Loucy (cell line): ENCODE data around the gene DNAH8.

Experiments used
- H2AFZ ChIP-seq: fragments of 200-600 bp; sonication (generic); 2 replicates; pipeline ENCODE4 v1.6.0; 2016; ENCODE audit warnings: antibody characterized with exemption, mild to moderate bottlenecking, low read length, moderate library complexity
- H3F3A ChIP-seq: fragments of 200-600 bp; 2 replicates; pipeline ENCODE4 v1.6.0; 2016; ENCODE audit warnings: antibody characterized with exemption, low read depth, mild to moderate bottlenecking
- H3K27me3 ChIP-seq: fragments of 200-600 bp; sonication (generic); 2 replicates; pipeline ENCODE4 v1.6.1; 2014; ENCODE audit warnings: low read length, mild to moderate bottlenecking; ENCODE audit not compliant: insufficient read depth, poor library complexity, severe bottlenecking
- H3K36me3 ChIP-seq: fragments of 200-600 bp; sonication (generic); 2 replicates; pipeline ENCODE4 v1.6.1; 2016; ENCODE audit warnings: low read length; ENCODE audit not compliant: insufficient read depth
- H3K4me1 ChIP-seq: fragments of 200-600 bp; sonication (generic); 2 replicates; pipeline ENCODE4 v1.5.1; 2014; ENCODE audit warnings: low read length, mild to moderate bottlenecking; ENCODE audit not compliant: insufficient read depth, poor library complexity, severe bottlenecking
- H3K4me2 ChIP-seq: fragments of 200-600 bp; sonication (generic); 2 replicates; pipeline ENCODE4 v1.6.0; 2014; ENCODE audit warnings: antibody characterized with exemption, low read length, low read depth, mild to moderate bottlenecking; ENCODE audit not compliant: poor library complexity, severe bottlenecking
- H3K4me3 ChIP-seq: fragments of 200-600 bp; sonication (generic); 2 replicates; pipeline ENCODE4 v1.5.1; 2014; ENCODE audit warnings: low read length, mild to moderate bottlenecking, mixed read lengths; ENCODE audit not compliant: poor library complexity, severe bottlenecking
- H3K79me2 ChIP-seq: fragments of 200-600 bp; sonication (generic); 2 replicates; pipeline ENCODE4 v1.6.1; 2014; ENCODE audit warnings: low read length; ENCODE audit not compliant: insufficient read depth
- H3K9ac ChIP-seq: fragments of 200-600 bp; sonication (generic); 2 replicates; pipeline ENCODE4 v1.6.0; 2014; ENCODE audit warnings: mild to moderate bottlenecking, low read depth, low read length, moderate library complexity; ENCODE audit not compliant: poor library complexity, severe bottlenecking
- H3K9me2 ChIP-seq: fragments of 200-600 bp; sonication (generic); replicated peaks from 2 replicates; pipeline ENCODE4 v1.6.1; 2016; ENCODE audit warnings: low read depth, low read length, mixed read lengths
- H3K9me3 ChIP-seq: fragments of 200-600 bp; sonication (generic); 2 replicates; pipeline ENCODE4 v1.6.1; 2014; ENCODE audit warnings: mild to moderate bottlenecking, antibody characterized with exemption, low read length, low read depth; ENCODE audit not compliant: insufficient read depth
- H4K20me1 ChIP-seq: fragments of 200-600 bp; sonication (generic); 2 replicates; pipeline ENCODE4 v1.6.0; 2014; ENCODE audit warnings: antibody characterized with exemption, low read length, mild to moderate bottlenecking; ENCODE audit not compliant: insufficient read depth, poor library complexity, severe bottlenecking
- EZH2phosphoT487 ChIP-seq: fragments of 200-600 bp; IDR thresholded peaks from 2 replicates; pipeline ENCODE4 v1.6.1; 2018; ENCODE audit warnings: antibody characterized with exemption, mild to moderate bottlenecking, moderate library complexity, borderline replicate concordance
- TF ChIP-seq, protein P1 (sequence below): fragments of 200-600 bp; sonication (generic); conservative IDR thresholded peaks from 2 replicates; pipeline ENCODE4 v1.5.1; 2014; ENCODE audit warnings: mild to moderate bottlenecking, antibody characterized with exemption, low read length

Gene DNAH8

GRCh38 chr6:38846361-38846760 lies 131.2 kb downstream of the DNAH8 start:
- Histone ChIP-seq H2AFZ (no peak overlapping the region), H3K4me3 (no peak overlapping the region), H3K27me3 (no peaks in the 10 kb centered on the region), H3K36me3 (no peaks in the 10 kb centered on the region), H4K20me1 (no peaks in the 10 kb centered on the region), H3K79me2 (no peaks in the 10 kb centered on the region), H3K9ac (no peak overlapping the region), H3K9me3 (no peaks in the 10 kb centered on the region), H3K4me2 (no peak overlapping the region), H3K9me2 (no peaks in the 10 kb centered on the region), H3K4me1 (no peaks in the 10 kb centered on the region), H3F3A (no peaks in the 10 kb centered on the region)
- TF ChIP-seq, protein P1, sequence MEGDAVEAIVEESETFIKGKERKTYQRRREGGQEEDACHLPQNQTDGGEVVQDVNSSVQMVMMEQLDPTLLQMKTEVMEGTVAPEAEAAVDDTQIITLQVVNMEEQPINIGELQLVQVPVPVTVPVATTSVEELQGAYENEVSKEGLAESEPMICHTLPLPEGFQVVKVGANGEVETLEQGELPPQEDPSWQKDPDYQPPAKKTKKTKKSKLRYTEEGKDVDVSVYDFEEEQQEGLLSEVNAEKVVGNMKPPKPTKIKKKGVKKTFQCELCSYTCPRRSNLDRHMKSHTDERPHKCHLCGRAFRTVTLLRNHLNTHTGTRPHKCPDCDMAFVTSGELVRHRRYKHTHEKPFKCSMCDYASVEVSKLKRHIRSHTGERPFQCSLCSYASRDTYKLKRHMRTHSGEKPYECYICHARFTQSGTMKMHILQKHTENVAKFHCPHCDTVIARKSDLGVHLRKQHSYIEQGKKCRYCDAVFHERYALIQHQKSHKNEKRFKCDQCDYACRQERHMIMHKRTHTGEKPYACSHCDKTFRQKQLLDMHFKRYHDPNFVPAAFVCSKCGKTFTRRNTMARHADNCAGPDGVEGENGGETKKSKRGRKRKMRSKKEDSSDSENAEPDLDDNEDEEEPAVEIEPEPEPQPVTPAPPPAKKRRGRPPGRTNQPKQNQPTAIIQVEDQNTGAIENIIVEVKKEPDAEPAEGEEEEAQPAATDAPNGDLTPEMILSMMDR, result no peak
- no peak for TF ChIP-seq EZH2phosphoT487

DNA sequence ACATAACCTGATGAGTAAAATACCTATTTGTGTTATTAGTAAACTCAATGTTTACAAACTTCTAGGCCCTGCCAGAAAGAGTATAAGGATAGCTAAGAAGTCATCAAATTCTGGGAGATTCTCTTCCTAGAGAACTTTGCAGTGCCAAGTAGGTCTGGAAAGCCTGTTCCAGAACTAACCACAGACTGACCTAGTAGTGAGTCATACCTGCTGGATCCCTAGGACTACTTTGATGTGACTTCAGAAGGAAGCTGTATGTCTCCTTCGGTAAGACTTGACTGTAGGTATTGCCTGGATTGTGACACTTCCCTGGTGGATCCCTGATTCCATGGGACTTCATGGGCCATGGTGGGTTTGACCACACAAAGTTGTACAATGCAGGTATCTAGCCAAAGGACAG lies 131.7 kb downstream of the DNAH8 start:
- no peaks in the 10 kb centered on the region for H3K4me1 ChIP-seq
- no peak overlapping the region for H3K4me3 ChIP-seq
- H2AFZ ChIP-seq, result no peak overlapping the region
- H3F3A ChIP-seq, result no peaks in the 10 kb centered on the region
- TF ChIP-seq, protein P1, result no peak
- TF ChIP-seq EZH2phosphoT487, result no peak
- no peak overlapping the region for H3K9ac ChIP-seq
- H3K79me2 ChIP-seq, result no peaks in the 10 kb centered on the region
- no peaks in the 10 kb centered on the region for H3K27me3 ChIP-seq
- no peaks in the 10 kb centered on the region for H4K20me1 ChIP-seq
- no peak overlapping the region for H3K4me2 ChIP-seq
- no peaks in the 10 kb centered on the region for H3K9me2 ChIP-seq
- H3K9me3 ChIP-seq, result no peaks in the 10 kb centered on the region
- H3K36me3 ChIP-seq, result no peaks in the 10 kb centered on the region

DNA sequence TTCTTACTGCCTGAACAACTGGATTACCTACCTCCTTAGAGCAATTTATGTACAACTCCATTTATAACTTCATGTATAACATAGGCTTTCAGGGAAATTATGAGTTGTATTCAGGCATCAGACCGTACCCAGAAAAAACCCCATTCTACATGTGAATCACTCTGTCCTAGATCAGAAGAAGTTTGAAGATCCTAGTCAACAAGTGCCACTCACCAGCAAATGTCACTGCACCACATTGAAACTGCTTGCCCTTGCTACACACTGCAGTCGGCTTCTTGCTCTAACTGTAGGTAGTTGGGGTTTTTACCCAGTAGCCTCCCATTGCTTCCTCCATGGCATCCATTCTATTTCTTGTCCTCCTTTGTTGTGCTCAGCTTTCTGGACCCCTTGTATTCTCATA lies 132.4 kb downstream of the DNAH8 start:
- no peaks in the 10 kb centered on the region for H3K36me3 ChIP-seq
- TF ChIP-seq, protein P1, result no peak
- no peak for TF ChIP-seq EZH2phosphoT487
- no peaks in the 10 kb centered on the region for H3K9me3 ChIP-seq
- no peaks in the 10 kb centered on the region for H3F3A ChIP-seq
- H3K9me2 ChIP-seq, result no peaks in the 10 kb centered on the region
- no peaks in the 10 kb centered on the region for H3K79me2 ChIP-seq
- H3K4me3 ChIP-seq, result no peak overlapping the region
- no peak overlapping the region for H2AFZ ChIP-seq
- no peaks in the 10 kb centered on the region for H3K27me3 ChIP-seq
- no peaks in the 10 kb centered on the region for H4K20me1 ChIP-seq
- no peaks in the 10 kb centered on the region for H3K4me1 ChIP-seq
- H3K9ac ChIP-seq, result no peak overlapping the region
- no peak overlapping the region for H3K4me2 ChIP-seq
